Right lobe of liver (tissue), 4 donors: ENCODE measurements around the gene PTPRM.

Experiments
- POLR2A ChIP-seq: fragments of 450-650 bp; IDR thresholded peaks from one replicate; pipeline ENCODE4 v1.6.1; 2017; ENCODE audit warnings: antibody characterized with exemption, mild to moderate bottlenecking
- TF ChIP-seq, protein P1 (sequence below), 4 donors: fragments of 200-600 bp in 3 of 4; fragments of 450-650 bp in 1 of 4; IDR thresholded peaks; one replicate each; pipeline versions ENCODE4 v1.5.1 to v1.8.0; 2016 to 2022; ENCODE audit warnings: antibody characterized with exemption in 4 of 4, mild to moderate bottlenecking in 2 of 4
- donor health status: DM: no; HTN: no; CAD: no.
- donor health status: DM: no; HTN: no; CAD: no.
- donor health status: DM: no; HTN: yes; CAD: no.

DNA sequence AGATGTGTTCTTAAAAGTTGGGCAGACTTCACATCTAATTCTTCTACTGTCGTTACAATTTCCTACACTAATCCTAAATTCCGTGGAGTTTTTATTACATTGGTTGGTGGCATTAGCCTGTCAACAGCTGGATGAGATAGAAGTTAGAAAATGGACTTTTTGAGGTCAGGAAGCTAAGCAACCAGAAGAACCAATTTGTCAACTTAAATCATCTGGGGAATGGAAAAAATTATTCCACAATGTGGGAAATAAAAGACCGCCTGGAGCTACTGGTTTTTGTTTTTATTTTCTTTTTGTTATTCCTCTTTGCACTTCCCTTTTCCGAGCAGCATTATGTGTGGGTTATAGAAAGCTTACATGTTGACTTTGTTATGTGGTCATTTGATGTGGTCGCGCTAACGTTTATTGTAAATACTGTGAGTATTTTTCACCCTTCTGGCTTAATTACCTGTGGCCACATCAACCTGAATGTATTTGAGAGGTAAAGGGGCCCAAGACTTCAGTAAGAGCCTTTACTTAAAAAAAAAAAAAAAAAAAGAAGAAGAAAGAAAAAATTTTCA is 75.3 kb downstream of the PTPRM start:
- TF ChIP-seq, protein P1, sequence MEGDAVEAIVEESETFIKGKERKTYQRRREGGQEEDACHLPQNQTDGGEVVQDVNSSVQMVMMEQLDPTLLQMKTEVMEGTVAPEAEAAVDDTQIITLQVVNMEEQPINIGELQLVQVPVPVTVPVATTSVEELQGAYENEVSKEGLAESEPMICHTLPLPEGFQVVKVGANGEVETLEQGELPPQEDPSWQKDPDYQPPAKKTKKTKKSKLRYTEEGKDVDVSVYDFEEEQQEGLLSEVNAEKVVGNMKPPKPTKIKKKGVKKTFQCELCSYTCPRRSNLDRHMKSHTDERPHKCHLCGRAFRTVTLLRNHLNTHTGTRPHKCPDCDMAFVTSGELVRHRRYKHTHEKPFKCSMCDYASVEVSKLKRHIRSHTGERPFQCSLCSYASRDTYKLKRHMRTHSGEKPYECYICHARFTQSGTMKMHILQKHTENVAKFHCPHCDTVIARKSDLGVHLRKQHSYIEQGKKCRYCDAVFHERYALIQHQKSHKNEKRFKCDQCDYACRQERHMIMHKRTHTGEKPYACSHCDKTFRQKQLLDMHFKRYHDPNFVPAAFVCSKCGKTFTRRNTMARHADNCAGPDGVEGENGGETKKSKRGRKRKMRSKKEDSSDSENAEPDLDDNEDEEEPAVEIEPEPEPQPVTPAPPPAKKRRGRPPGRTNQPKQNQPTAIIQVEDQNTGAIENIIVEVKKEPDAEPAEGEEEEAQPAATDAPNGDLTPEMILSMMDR (IDR thresholded peaks at IDR 0.05): no peak
- TF ChIP-seq POLR2A: no peak
